Astrocyte of the cerebellum (primary cell): ENCODE measurements around the gene MLPH.
A peak's percentile ranks its signal among the peaks of the same experiment; 100 is the strongest.

Source experiments
- DNase-seq: peaks from one replicate; pipeline ENCODE4 v3.0.0-alpha.2; 2011; ENCODE audit warnings: low read depth
- H3K4me3 ChIP-seq: 2 replicates; pipeline ENCODE4 v1.5.1; 2011; ENCODE audit warnings: mild to moderate bottlenecking, low read depth, low read length, moderate library complexity
- in situ Hi-C: cut with HindIII; loops from 2 replicates; pipeline ENCODE4 v1.10.0; 2017; ENCODE audit warnings: low sequenced_read_pairs
- TF ChIP-seq, protein P1 (sequence below): IDR thresholded peaks from 2 replicates; pipeline ENCODE4 v1.5.1; 2012; ENCODE audit warnings: low read length, low read depth, moderate library complexity, mild to moderate bottlenecking; ENCODE audit errors: missing control alignments

Gene MLPH

DNA sequence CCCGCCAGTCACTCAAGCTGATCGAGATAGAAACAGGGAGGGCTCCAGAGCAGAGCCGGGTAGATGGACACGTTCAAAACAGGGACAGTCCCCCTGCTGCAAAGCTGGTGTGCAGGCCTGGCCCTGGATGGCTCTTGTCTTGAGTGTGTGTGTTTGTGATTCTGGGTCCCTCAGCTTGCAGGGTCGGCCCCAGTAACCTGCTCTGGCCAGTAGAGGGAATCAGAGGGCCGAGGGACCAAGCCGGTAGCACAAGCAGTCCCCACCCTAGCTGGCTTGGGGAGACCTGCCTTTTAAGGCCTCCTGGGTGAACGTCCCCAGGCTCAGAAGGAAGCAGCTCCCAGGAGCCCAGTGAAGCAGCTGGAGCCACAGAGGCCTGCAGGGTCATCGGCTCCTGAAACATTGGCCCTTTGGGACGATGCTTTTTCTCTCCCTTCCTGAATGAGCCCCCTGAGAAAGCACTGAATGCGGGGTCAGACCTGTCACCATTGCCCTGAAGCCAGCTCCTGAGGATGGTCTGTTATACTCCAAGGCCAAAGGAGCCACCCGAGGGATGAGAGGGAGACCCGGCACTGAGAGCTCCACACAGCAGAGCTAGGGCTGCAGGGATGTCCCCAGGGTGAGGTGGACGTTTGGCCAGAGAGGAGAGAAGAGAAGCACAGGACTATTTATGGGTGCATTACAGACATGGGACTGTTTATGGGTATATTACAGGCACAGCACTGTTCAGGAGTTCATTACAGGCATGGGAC, 15.4 kb upstream of the MLPH start:
- in situ Hi-C loops: no loop called here
- TF ChIP-seq, protein P1, sequence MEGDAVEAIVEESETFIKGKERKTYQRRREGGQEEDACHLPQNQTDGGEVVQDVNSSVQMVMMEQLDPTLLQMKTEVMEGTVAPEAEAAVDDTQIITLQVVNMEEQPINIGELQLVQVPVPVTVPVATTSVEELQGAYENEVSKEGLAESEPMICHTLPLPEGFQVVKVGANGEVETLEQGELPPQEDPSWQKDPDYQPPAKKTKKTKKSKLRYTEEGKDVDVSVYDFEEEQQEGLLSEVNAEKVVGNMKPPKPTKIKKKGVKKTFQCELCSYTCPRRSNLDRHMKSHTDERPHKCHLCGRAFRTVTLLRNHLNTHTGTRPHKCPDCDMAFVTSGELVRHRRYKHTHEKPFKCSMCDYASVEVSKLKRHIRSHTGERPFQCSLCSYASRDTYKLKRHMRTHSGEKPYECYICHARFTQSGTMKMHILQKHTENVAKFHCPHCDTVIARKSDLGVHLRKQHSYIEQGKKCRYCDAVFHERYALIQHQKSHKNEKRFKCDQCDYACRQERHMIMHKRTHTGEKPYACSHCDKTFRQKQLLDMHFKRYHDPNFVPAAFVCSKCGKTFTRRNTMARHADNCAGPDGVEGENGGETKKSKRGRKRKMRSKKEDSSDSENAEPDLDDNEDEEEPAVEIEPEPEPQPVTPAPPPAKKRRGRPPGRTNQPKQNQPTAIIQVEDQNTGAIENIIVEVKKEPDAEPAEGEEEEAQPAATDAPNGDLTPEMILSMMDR: peak; percentile 67
- no peak for DNase-seq
- no peak overlapping the region for H3K4me3 ChIP-seq

DNA sequence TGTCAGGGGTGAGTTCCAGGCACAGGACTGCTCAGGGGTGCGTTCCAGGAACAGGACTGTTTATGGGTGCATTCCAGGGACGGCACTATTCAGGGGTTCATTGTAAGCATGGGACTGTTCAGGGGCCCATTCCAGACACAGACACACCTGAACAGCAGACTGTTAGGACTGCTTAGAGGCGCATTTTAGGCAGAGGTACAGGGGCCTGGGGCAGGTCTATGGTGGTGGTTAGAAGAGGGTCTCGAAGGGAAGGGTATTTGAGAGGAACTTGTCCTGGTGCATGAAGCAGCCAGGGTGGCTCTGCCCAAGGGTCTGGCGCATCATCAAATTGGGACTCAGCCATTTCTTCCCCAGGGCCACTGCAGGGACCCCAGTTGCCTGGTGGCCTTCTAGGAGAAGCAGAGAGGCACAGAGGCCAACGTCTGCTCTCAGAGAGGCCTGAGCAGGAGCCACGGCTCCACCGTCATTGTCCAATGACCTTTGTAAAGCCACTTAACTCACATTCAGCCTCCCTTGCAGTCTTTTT, 14.8 kb upstream of the MLPH start:
- DNase-seq: no peak
- in situ Hi-C loops: no loop called here
- H3K4me3 ChIP-seq: no peak overlapping the region
- TF ChIP-seq, protein P1: no peak

DNA sequence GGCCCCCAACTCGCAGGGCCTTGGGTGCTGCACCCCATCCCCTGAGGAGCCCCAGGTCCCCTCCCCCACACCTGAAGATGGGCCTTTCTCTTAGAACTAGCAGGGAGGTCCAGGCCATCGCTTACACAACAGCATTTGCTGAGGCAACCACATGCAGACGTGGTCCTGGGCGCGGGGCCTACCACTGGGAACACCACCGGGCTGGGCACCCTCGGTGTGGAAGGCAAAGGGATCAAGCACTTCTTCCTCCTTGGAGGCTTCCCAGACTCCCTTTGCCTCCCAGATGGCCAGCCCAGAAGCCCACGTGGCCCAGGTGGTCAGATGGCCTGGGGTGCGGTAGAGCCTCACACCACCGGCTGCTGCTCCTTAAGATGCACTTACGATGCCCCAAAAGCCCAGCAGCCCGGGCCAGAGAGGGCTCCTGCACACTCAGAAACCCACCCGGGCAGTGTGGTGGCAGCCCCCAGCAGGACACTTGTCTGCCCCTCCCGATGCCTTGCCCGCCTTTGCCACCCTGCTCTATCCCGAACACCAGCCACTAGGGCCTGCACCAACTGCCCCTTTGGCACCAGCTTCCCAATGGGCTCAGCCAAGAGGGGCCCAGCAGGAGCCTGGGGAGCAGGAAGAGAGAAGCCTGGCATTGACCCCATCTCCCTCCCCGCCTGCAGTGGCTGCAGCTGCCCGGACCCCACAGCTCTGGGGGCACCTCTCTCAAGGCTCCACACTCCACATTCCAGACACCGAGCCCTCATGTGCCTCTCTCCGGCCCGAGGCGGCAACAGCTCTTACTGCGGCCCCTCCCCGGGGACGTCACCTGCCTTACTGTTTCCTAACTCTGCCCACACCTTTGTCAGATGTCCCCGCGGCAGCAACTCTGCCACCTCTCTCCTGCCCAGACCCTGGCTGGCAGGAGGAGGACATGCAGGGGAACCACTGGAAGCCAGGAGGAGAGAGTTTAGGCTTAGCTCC, 13.9 kb upstream of the MLPH start:
- TF ChIP-seq, protein P1: no peak
- no peak for DNase-seq
- H3K4me3 ChIP-seq: no peak overlapping the region
- in situ Hi-C loops: no loop called here

DNA sequence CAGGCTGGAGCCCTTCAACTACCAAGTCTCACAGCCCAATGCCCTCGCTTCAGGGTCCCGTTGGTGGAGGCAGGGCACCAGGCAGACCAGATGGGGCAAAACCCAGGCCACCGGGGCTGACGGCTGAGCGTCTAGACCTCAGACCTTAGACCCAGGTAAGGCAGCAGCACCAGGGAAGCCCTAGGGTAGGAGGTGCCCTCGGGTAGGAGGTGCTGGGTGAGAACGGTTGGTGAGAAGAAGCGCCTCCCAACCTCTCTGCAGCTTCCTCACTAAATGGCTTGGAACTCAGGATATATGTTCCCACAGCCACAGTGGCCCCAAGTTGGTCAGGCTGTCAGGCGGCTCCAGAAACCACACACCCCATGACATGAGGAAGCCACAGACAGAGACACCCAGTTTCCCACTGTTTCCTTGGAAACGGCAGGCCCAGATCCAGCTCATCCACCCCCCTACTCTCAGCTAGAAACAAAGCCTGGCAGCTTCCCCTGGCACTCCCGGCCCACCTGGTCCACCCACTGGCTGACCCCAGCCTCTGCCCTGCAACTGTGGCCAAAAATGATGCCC, 13.1 kb upstream of the MLPH start:
- in situ Hi-C loops: no loop called here
- H3K4me3 ChIP-seq: no peak overlapping the region
- peak; percentile 80 for DNase-seq
- TF ChIP-seq, protein P1: no peak

DNA sequence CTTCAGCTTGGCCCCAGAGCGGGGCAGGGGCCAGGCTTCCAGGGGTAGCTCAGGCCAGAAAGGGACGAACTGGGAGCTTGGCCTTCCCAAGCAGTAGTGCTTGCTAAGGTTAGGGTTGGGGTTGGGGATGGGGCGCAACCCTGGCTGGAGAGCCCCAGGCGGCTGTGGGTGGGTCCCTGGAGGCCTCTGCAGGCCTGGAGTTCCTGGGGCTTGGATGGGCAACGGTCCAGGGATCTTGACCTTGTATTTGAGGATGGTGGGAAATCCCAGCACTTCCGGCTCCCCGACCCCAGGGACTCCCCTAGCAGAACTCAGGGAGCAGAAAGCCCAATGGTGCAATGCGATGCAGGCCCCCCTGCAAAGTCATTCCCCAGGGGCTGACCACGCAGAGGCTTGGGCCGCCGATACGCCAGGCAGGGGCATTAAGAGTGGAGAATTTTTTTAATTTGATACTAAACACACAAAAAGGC, 12.6 kb upstream of the MLPH start:
- peak overlapping the region; percentile 42 for H3K4me3 ChIP-seq
- in situ Hi-C loops: no loop called here
- TF ChIP-seq, protein P1: no peak
- DNase-seq: no peak

DNA sequence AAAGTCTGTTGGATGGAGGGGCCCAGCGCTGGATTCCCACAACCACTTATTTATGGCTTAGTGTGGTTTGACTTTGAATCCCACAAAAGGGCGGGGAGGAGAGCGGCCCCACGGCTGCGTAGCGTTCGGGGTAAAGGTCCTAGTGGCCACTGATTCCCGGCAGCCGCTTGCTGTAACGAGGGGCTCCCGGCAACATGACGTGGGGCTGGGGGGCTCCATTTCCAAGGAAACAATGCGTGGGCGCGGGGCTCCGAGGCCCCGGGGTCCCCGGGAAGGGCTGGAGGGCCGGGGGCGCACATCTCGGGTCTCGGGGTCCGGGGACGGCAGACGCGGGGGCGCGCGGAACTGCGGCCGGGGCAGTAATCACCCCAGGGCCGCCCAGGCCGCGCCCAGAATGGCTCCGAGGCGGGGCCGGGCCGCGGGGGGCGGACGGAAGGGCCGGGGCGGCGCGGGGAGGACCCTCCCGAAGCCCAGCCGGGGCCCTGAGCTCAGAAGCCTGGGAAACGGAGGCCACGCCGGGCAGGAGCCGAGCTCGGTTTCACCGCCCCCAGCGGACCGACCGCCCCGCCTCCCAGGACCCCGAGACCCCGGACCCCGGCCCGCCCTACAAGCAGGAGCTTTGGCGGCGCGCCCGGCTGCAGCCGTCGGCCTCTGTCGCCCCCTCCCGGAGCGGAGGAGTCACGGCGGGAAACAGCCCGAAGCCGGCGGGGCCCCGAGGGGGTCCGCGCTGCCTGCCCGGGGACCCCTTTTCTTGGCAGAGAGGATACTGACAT, 11.9 kb upstream of the MLPH start:
- DNase-seq: no peak
- in situ Hi-C loops: no loop called here
- TF ChIP-seq, protein P1: peak; percentile 75
- H3K4me3 ChIP-seq: peak overlapping the region; percentile 42
